GM12892 (cell line): Measurements from ENCODE around the gene DSG3.

ENCODE experiments used
- POLR2AphosphoS5 ChIP-seq: IDR thresholded peaks from 2 replicates; pipeline ENCODE4 v1.6.1; 2011; ENCODE audit warnings: low read depth, low read length, control low read depth
- TAF1 ChIP-seq: IDR thresholded peaks from 2 replicates; pipeline ENCODE4 v1.6.1; 2011; ENCODE audit warnings: low read depth, mild to moderate bottlenecking, control low read depth, low read length, borderline replicate concordance

- no peak for TF ChIP-seq TAF1
- TF ChIP-seq POLR2AphosphoS5: no peak
These were observed 36.6 kb upstream of the DSG3 start for GRCh38 chr18:31410716-31411483.
